IMR-90 (cell line): ENCODE results near the gene NELL1.

Experiments
- BHLHE40 ChIP-seq: fragments of 150-350 bp; IDR thresholded peaks from 2 replicates; pipeline ENCODE4 v1.6.1; 2016; ENCODE audit warnings: mild to moderate bottlenecking, low read depth, low read length
- CEBPB ChIP-seq: IDR thresholded peaks from 2 replicates; pipeline ENCODE4 v1.6.1; 2012; ENCODE audit warnings: low read depth, low read length, improper control_type of control experiment
- CTCF ChIP-seq: conservative IDR thresholded peaks from 2 replicates; pipeline ENCODE4 v1.5.1; 2012; ENCODE audit warnings: mild to moderate bottlenecking, low read depth, low read length, improper control_type of control experiment
- MAFK ChIP-seq: IDR thresholded peaks from 2 replicates; pipeline ENCODE4 v1.6.1; 2012; ENCODE audit warnings: low read depth, low read length, improper control_type of control experiment
- NFE2L2 ChIP-seq: fragments of 150-350 bp; IDR thresholded peaks from 2 replicates; pipeline ENCODE4 v1.6.1; 2016; ENCODE audit warnings: low read depth, mild to moderate bottlenecking, low read length
- POLR2A ChIP-seq: IDR thresholded peaks from 2 replicates; pipeline ENCODE4 v1.6.1; 2012; ENCODE audit warnings: mild to moderate bottlenecking, low read depth, low read length
- RAD21 ChIP-seq: IDR thresholded peaks from 2 replicates; pipeline ENCODE4 v1.6.1; 2012; ENCODE audit warnings: low read length, improper control_type of control experiment
- RCOR1 ChIP-seq: IDR thresholded peaks from 2 replicates; pipeline ENCODE4 v1.6.1; 2012; ENCODE audit warnings: mild to moderate bottlenecking, low read length, improper control_type of control experiment; ENCODE audit not compliant: insufficient replicate concordance
- RFX5 ChIP-seq: IDR thresholded peaks from 2 replicates; pipeline ENCODE4 v1.8.0; 2012; ENCODE audit warnings: low read depth, mild to moderate bottlenecking, low read length, moderate library complexity
- SMC3 ChIP-seq: fragments of 150-350 bp; IDR thresholded peaks from 2 replicates; pipeline ENCODE4 v1.6.1; 2016; ENCODE audit warnings: low read depth, mild to moderate bottlenecking, antibody characterized with exemption, low read length, moderate library complexity
- USF2 ChIP-seq: fragments of 150-350 bp; IDR thresholded peaks from 2 replicates; pipeline ENCODE4 v1.6.1; 2017; ENCODE audit warnings: mild to moderate bottlenecking, antibody characterized with exemption, low read length, low read depth

- TF ChIP-seq CTCF = no peak
- TF ChIP-seq MAFK = no peak
- TF ChIP-seq POLR2A = no peak
- no peak for TF ChIP-seq RCOR1
- no peak for TF ChIP-seq NFE2L2
- no peak for TF ChIP-seq CEBPB
- no peak for TF ChIP-seq RAD21
- TF ChIP-seq SMC3 = no peak
- TF ChIP-seq USF2 = no peak
- TF ChIP-seq RFX5 = no peak
- TF ChIP-seq BHLHE40 = no peak
These were observed 15.3 kb upstream of the NELL1 start for GRCh38 chr11:20654038-20654437.
